Measurements from ENCODE around the gene GSG1L. TPM values are rescaled to one million over a fixed set of nuclear protein-coding genes. Genes with fewer than 3 reads are reported as not detected.

The GSG1L gene
- polyA plus RNA-seq, 1 donor (not counting 4 experiments of a cell fraction or from before 2014, with no cell fraction given), result not detected

DNA sequence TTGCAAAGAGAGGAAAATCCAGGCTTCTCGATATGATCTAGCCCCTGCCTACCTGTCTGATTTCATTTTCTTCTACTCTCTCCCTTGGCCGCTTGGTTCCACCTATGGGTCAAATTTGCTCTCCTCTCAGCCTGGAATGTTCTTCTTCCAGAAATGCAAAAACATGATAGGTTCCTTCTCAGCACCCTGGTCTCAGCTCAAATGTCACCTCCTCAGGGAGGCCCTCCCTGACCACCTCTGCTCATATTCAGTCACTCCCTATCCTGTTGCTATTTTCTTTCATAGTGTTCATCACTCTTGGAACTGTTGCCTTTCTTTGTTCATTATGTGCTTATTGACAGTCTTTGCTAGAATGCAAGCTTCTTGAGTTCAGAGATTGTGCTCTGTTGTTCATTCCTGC is 305.0 kb downstream of the GSG1L start:
- H4K20me1 ChIP-seq (ENCODE audit: control insufficient read depth, extremely low read depth, insufficient read depth, low read length), result no peaks in the 10 kb centered on the region
- H3K4me1 ChIP-seq (ENCODE audit: control insufficient read depth, extremely low read depth, insufficient read depth, low read length), result peaks cover 4% of the 10 kb centered on the region
- H3K36me3 ChIP-seq (ENCODE audit: control insufficient read depth in 2 of 2, extremely low read depth in 1 of 2, insufficient read depth in 2 of 2, low read length in 2 of 2), result peaks cover 2 to 3% of the 10 kb centered on the region in 2 experiments
- FAIRE-seq, result no peak
- dilution Hi-C loops (cut with MboI; ENCODE audit: extremely low pct_ligation_motif_present, low sequenced_read_pairs), result no loop called here
- H3K9ac ChIP-seq (ENCODE audit: control insufficient read depth, extremely low read depth, insufficient read depth, low read length), result no peak overlapping the region
- H3K79me2 ChIP-seq (ENCODE audit: control insufficient read depth, insufficient read depth, low read length), result no peaks in the 10 kb centered on the region
- H3K4me2 ChIP-seq (ENCODE audit: control insufficient read depth, extremely low read depth, insufficient read depth, low read depth, low read length), result no peak overlapping the region
- DNase-seq (ENCODE audit: low read depth, low spot score), result no peak
- no peak overlapping the region for H2AFZ ChIP-seq (ENCODE audit: control insufficient read depth, low read length)
- H3K27me3 ChIP-seq (ENCODE audit: control insufficient read depth, extremely low read depth, insufficient read depth, low read length), result no peaks in the 10 kb centered on the region
- no peak overlapping the region for H3K27ac ChIP-seq (ENCODE audit: control insufficient read depth, insufficient read depth, low read length)
- H3K9me1 ChIP-seq (ENCODE audit: control insufficient read depth, extremely low read depth, insufficient read depth, low read length), result no peaks in the 10 kb centered on the region
- TF ChIP-seq, protein P1, sequence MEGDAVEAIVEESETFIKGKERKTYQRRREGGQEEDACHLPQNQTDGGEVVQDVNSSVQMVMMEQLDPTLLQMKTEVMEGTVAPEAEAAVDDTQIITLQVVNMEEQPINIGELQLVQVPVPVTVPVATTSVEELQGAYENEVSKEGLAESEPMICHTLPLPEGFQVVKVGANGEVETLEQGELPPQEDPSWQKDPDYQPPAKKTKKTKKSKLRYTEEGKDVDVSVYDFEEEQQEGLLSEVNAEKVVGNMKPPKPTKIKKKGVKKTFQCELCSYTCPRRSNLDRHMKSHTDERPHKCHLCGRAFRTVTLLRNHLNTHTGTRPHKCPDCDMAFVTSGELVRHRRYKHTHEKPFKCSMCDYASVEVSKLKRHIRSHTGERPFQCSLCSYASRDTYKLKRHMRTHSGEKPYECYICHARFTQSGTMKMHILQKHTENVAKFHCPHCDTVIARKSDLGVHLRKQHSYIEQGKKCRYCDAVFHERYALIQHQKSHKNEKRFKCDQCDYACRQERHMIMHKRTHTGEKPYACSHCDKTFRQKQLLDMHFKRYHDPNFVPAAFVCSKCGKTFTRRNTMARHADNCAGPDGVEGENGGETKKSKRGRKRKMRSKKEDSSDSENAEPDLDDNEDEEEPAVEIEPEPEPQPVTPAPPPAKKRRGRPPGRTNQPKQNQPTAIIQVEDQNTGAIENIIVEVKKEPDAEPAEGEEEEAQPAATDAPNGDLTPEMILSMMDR (optimal IDR thresholded peaks at IDR 0.05 in 1 of 3, IDR thresholded peaks at IDR 0.05 in 1 of 3, conservative IDR thresholded peaks at IDR 0.05 in 1 of 3; ENCODE audit: extremely low read depth in 1 of 3, insufficient read depth in 2 of 3, low read length in 3 of 3), result no peak
- no peak for TF ChIP-seq EZH2 (IDR thresholded peaks at IDR 0.05; ENCODE audit: low read length)
- H3K4me3 ChIP-seq (ENCODE audit: control insufficient read depth in 2 of 3, extremely low read depth in 1 of 3, insufficient read depth in 2 of 3, low read depth in 1 of 3, low read length in 3 of 3), result no peak overlapping the region
- no peaks in the 10 kb centered on the region for H3K9me3 ChIP-seq (ENCODE audit: control insufficient read depth, low read depth, low read length)

- DNase-seq (ENCODE audit: low read depth, low spot score) (no peak), FAIRE-seq (no peak)
- Histone ChIP-seq H3K36me3 (ENCODE audit: control insufficient read depth in 2 of 2, extremely low read depth in 1 of 2, insufficient read depth in 2 of 2, low read length in 2 of 2) (peaks cover under 1 to 4% of the 10 kb centered on the region in 2 experiments), H4K20me1 (ENCODE audit: control insufficient read depth, extremely low read depth, insufficient read depth, low read length) (no peaks in the 10 kb centered on the region), H3K27me3 (ENCODE audit: control insufficient read depth, extremely low read depth, insufficient read depth, low read length) (no peaks in the 10 kb centered on the region), H3K4me2 (ENCODE audit: control insufficient read depth, extremely low read depth, insufficient read depth, low read depth, low read length) (no peak overlapping the region), H2AFZ (ENCODE audit: control insufficient read depth, low read length) (no peak overlapping the region), H3K9ac (ENCODE audit: control insufficient read depth, extremely low read depth, insufficient read depth, low read length) (no peak overlapping the region), H3K9me1 (ENCODE audit: control insufficient read depth, extremely low read depth, insufficient read depth, low read length) (no peaks in the 10 kb centered on the region), H3K9me3 (ENCODE audit: control insufficient read depth, low read depth, low read length) (no peaks in the 10 kb centered on the region), H3K79me2 (ENCODE audit: control insufficient read depth, insufficient read depth, low read length) (no peaks in the 10 kb centered on the region), H3K4me1 (ENCODE audit: control insufficient read depth, extremely low read depth, insufficient read depth, low read length) (peaks cover 4% of the 10 kb centered on the region), H3K4me3 (ENCODE audit: control insufficient read depth in 2 of 3, extremely low read depth in 1 of 3, insufficient read depth in 2 of 3, low read depth in 1 of 3, low read length in 3 of 3) (no peak overlapping the region), H3K27ac (ENCODE audit: control insufficient read depth, insufficient read depth, low read length) (no peak overlapping the region)
- TF ChIP-seq, protein P1 (optimal IDR thresholded peaks at IDR 0.05 in 1 of 3, IDR thresholded peaks at IDR 0.05 in 1 of 3, conservative IDR thresholded peaks at IDR 0.05 in 1 of 3; ENCODE audit: extremely low read depth in 1 of 3, insufficient read depth in 2 of 3, low read length in 3 of 3), result no peak
- no peak for TF ChIP-seq EZH2 (IDR thresholded peaks at IDR 0.05; ENCODE audit: low read length)
- dilution Hi-C loops (cut with MboI; ENCODE audit: extremely low pct_ligation_motif_present, low sequenced_read_pairs), result no loop called here
Measured at GRCh38 chr16:27756206-27756970, 307.1 kb downstream of the GSG1L start.

Data from keratinocyte (primary cell).